Measurements from ENCODE around the gene PPP2R2B.

PPP2R2B gene

GRCh38 chr5:146653560-146653959, 225.0 kb downstream of the PPP2R2B start:
- H3K4me3 ChIP-seq (IDR thresholded peaks at IDR 0.05; ENCODE audit: insufficient read depth, low read depth, low read length): no peak overlapping the region
- H2AFZ ChIP-seq (ENCODE audit: low read depth): no peak overlapping the region
- TF ChIP-seq CTCF (conservative IDR thresholded peaks at IDR 0.05; ENCODE audit: low read depth, low read length): no peak
- H3K27ac ChIP-seq: no peak overlapping the region
- H3K79me2 ChIP-seq (ENCODE audit: insufficient read depth, low read depth): no peaks in the 10 kb centered on the region
- no peaks in the 10 kb centered on the region for H3K4me1 ChIP-seq (ENCODE audit: low read depth, poor library complexity, severe bottlenecking)
- H3K9ac ChIP-seq: no peak overlapping the region
- no peaks in the 10 kb centered on the region for H4K20me1 ChIP-seq (ENCODE audit: insufficient read depth)
- H3K36me3 ChIP-seq (ENCODE audit: insufficient read depth): no peaks in the 10 kb centered on the region
- no peaks in the 10 kb centered on the region for H3K27me3 ChIP-seq (ENCODE audit: insufficient read depth, low read depth)
- H3K4me2 ChIP-seq: no peak overlapping the region

GRCh38 chr5:146652547-146652946, 226.0 kb downstream of the PPP2R2B start:
- Histone ChIP-seq H3K27ac (no peak overlapping the region), H3K4me2 (no peak overlapping the region), H3K4me3 (IDR thresholded peaks at IDR 0.05; ENCODE audit: insufficient read depth, low read depth, low read length) (no peak overlapping the region), H3K36me3 (ENCODE audit: insufficient read depth) (no peaks in the 10 kb centered on the region), H3K79me2 (ENCODE audit: insufficient read depth, low read depth) (no peaks in the 10 kb centered on the region), H2AFZ (ENCODE audit: low read depth) (no peak overlapping the region), H3K27me3 (ENCODE audit: insufficient read depth, low read depth) (no peaks in the 10 kb centered on the region), H3K9ac (no peak overlapping the region), H3K4me1 (ENCODE audit: low read depth, poor library complexity, severe bottlenecking) (no peaks in the 10 kb centered on the region), H4K20me1 (ENCODE audit: insufficient read depth) (no peaks in the 10 kb centered on the region)
- no peak for TF ChIP-seq CTCF (conservative IDR thresholded peaks at IDR 0.05; ENCODE audit: low read depth, low read length)

- no peak overlapping the region for H3K4me3 ChIP-seq (IDR thresholded peaks at IDR 0.05; ENCODE audit: insufficient read depth, low read depth, low read length)
- H3K79me2 ChIP-seq (ENCODE audit: insufficient read depth, low read depth): no peaks in the 10 kb centered on the region
- H3K4me1 ChIP-seq (ENCODE audit: low read depth, poor library complexity, severe bottlenecking): no peaks in the 10 kb centered on the region
- H3K27me3 ChIP-seq (ENCODE audit: insufficient read depth, low read depth): no peaks in the 10 kb centered on the region
- H3K36me3 ChIP-seq (ENCODE audit: insufficient read depth): no peaks in the 10 kb centered on the region
- H4K20me1 ChIP-seq (ENCODE audit: insufficient read depth): no peaks in the 10 kb centered on the region
- H2AFZ ChIP-seq (ENCODE audit: low read depth): no peak overlapping the region
- TF ChIP-seq CTCF (conservative IDR thresholded peaks at IDR 0.05; ENCODE audit: low read depth, low read length): no peak
- no peak overlapping the region for H3K4me2 ChIP-seq
- H3K27ac ChIP-seq: no peak overlapping the region
- H3K9ac ChIP-seq: no peak overlapping the region
Measured at GRCh38 chr5:146647656-146648199, 230.8 kb downstream of the PPP2R2B start.

- H4K20me1 ChIP-seq (ENCODE audit: insufficient read depth): no peaks in the 10 kb centered on the region
- H3K4me3 ChIP-seq (IDR thresholded peaks at IDR 0.05; ENCODE audit: insufficient read depth, low read depth, low read length): no peak overlapping the region
Measured at GRCh38 chr5:146646441-146646840, 232.1 kb downstream of the PPP2R2B start.

More at GRCh38 chr5:146646441-146646840, 232.1 kb downstream of the PPP2R2B start:
- Histone ChIP-seq H3K79me2 (ENCODE audit: insufficient read depth, low read depth) (no peaks in the 10 kb centered on the region), H3K4me2 (no peak overlapping the region), H2AFZ (ENCODE audit: low read depth) (no peak overlapping the region), H3K27ac (no peak overlapping the region), H3K27me3 (ENCODE audit: insufficient read depth, low read depth) (no peaks in the 10 kb centered on the region), H3K9ac (no peak overlapping the region), H3K4me1 (ENCODE audit: low read depth, poor library complexity, severe bottlenecking) (no peaks in the 10 kb centered on the region), H3K36me3 (ENCODE audit: insufficient read depth) (no peaks in the 10 kb centered on the region)
- no peak for TF ChIP-seq CTCF (conservative IDR thresholded peaks at IDR 0.05; ENCODE audit: low read depth, low read length)
